ENCODE measurements around the gene KLF13.

The KLF13 gene

DNA sequence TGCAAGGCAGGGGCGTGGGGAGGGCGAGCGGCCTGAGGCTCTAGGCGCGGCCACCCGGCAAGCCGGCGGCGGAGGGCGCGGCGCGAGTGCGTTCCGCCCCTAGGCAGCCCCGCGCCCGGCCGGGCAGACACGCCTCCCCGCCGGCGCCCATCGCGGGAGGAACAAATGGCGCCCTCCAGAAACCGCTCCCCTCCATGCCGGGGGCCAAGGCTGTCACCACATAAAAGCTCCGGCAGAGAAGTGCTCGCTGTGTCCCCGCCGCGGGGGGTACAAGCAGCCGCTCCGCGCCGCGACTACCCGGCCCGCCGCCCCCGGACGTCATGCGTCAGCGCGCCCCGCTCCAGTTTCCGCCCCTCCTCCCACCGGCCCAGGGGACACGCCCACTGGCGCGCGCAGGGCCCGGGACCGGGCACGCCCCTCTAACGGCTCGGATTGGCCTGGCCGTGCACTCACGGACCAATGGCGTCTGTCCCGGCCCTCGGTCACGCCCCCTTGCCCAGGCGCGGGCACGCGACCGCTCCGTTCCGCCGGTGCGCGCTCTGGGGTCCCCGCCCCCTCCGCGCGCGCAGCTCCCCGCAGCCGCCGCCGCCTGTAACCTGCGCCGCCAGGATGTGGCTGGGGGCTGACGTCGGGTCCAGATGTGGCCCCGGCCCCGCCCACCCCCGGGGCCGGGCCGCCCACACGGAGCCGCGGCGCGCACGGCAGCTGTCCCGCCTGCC, at the start of gene KLF13:
Gene KLF13 (plus strand): TSS at position 680 of the 719 bp plus-strand sequence. CDS start 378 bp downstream, outside the sequence.
- DNase-seq: peak; percentile 73

DNA sequence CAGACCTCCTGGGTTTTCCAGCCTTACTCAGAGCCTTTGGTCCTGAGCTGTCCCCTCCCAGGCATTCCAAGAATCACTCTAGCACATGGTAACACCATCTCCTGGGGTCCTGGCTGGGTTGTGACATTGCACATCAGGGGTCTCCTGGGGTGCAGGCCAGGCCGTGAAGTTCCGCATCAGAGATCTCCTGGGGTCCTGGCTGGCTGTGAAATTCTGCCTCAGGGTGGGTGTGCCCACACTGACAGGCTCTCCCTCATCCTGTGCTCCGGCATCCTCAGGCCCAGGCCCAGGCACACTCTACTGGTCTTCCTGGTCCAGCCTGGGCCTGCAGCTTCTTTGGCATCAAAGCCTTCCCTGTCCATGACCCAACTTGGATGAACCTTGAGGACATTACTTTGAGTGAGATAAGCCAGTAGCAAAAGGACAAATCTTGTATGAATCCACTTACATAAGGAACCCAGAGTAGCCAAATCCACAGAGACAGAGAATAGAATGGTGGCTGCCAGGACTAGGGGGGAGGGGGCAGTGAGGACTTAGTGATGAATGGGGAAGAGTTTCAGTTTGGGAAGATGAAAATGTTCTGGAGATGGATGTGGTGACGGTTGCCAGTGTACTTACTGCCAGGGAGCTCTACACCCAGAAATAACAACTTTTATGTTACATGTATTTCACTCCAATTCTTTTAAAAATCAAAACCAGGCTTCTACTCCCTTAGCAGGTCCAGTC, 49.1 kb upstream of the KLF13 start:
- no peak for DNase-seq

DNA sequence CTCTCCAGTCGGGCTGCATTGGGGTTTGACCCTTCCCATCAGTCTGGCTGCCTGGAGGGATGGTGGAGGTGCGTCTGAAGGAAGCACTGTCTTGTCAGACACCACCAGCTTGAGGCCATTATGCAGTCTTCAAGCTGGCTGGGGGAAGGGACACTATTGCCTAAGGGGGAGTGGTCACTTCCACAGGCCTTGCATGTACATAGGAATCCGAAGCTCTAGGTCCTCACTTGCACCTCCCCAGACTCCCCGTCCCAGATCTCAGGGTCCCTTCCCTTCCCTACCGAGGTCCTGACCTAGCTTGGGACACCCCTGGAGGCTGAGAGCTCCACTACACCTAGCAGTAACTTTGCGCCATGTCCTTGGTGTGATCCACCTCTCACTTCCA, 48.6 kb upstream of the KLF13 start:
- DNase-seq: no peak

DNA sequence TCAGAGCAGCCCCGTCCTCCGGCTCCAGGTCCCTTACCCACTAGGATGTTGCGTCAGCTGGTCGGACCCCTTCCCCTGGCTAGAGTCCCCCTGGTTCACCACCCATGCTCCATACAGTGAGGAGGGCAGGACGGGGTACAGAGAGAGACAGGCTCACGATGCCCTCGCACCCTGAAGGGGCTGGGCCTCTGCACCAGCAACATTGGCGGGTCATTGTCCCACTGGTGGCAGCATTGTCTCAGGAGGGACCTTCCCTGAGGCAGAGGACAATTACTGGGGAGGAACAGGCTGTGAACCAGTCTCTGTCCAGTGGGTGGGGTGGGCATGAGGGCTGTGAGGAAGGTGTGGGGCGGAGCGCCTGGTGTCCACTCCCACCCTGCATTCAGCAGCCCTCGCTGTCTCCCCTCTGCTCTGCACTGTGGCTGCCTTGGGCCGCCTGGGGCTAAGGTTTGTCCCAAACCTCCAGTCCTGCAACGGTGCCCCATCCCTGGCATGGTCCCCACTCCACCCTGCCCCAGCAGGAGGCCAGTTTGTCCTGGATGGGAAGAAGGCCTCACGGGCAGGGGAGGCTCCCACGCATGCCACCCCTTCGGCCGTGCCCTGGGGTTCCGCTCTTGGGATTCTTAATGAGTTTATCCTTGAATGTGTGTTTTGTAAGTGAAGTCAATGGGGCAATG, 48.0 kb upstream of the KLF13 start:
- DNase-seq: no peak

DNA sequence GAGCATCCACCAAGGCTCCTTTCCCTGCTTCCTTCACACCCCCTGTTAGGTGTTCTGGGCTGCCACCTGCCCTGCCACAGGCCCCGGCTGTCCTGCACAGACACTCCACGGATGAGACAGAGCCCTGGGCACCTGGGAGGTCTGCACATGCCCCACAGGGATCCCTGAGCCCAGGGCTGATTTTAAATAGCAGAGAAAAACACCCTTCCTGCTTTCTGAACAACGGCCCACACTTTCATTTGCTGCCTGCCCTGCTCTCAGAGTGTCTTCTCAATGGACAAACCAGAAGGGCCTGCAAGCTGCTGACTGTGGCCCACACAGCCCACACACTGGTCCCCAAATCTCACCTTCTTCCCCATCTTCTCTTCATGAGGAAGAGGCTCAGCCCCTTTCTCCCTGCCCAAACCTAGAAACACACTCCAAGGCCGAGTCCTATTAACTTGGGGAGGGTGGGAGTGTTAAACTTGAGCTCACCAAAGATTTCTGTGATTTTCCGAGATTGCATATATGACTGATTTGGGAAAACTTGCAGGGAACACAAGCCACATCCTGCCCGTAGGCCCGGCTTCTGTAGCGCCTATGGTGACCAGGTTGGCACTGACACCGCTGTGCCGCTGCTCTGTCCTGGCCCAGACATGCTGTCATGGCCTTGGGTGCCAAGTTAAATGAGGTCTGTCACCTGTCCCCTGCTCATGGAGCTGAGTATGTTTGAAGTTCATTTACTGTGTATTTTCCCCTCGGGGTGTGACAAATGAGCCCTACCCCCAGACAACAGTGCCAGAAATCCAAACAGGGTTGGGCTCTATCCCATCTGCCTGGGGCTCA, 47.2 kb upstream of the KLF13 start:
- DNase-seq: no peak

DNA sequence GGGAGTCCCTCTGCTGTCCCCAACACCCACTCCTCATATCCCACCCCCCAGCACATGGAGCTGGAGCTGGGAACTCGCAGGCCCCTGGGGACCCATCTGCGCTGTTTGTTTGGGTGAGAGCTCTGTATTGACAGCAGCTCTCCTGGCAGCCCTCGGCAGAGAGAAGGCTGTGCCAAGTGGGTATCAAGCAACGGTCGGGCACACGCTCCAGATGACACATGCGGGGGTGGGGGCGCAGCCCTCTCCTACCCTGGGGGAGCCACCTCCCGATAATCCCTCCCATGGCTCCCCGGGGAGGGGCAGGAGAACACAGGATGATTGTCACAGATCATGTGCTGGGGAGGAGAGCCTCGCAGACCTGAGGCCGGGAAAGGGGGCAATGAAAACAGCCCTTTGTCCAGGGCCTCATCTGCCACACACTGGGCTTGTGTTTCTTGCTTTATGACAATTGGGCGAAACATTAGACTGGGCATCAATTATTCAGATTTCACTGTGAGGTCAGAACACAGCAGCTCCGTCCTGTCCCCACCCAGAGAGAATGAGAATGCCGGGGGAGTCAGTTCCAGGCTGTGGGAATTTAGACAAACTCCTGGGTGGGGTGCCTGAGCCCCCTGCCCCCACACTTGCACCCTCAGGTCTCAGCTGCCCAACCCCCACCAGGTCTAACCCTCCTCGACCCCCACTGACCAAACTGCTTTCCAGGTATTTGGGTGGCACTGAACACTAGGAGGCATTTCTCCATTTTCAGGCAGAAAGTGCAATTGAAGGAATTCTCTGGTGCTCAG, 46.4 kb upstream of the KLF13 start:
- no peak for DNase-seq

DNA sequence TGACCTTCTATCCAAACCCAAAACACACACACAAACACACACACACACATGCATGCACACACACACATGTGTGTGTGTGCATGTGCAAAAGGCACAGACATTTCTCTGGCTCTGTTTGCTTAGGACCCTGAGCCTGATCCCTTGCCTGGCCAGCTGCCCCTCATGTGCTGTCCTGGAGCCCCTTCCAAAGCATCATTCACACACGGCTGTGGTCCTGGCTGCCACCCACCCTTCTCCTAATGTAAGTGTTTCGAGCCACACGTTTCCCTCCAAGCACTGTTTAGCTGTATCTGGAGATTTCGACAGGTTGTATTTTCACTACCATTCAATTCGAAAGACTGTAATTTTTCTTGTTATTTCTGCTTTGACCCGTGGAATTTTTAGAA, 45.8 kb upstream of the KLF13 start:
- no peak for DNase-seq

DNA sequence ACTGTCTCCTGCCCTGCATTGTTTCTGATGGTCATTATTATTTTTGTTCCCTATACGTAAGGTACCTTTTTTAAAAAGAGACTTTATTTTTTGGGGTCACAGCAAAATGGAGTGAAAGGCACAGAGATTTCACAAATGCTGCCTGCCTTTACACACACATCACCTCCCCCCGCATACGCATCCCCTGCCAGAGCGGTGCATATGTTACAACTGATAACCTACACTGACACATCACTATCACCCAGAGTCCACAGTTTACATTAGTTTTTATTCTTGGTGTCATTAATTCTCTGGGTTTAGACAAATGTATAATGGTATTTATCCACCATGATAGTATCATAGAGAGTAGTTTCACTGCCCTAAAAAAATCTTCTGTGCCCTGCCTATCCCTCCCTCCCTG, 43.6 kb upstream of the KLF13 start:
- no peak for DNase-seq

DNA sequence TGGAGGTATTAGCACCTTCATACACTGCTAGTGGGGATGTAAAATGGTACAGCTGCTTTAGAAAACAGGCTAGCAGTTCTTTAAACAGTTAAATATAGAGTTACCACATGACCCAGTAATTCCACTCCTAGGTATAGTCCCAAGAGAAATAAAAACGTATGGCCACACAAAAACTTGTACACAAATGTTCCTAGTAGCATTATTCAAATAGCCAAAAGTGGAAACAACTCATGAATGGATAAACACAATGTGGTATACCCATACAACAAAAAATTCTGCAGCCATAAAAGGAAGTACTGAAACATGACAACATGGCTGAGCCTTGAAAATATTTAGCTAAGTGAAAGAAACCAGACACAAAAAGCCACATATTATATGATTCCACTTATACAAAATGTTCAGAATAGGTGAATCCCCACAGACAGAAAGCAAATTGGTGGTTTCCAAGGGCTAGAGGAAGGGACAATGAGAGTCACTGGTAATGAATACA, 40.8 kb upstream of the KLF13 start:
- no peak for DNase-seq

DNA sequence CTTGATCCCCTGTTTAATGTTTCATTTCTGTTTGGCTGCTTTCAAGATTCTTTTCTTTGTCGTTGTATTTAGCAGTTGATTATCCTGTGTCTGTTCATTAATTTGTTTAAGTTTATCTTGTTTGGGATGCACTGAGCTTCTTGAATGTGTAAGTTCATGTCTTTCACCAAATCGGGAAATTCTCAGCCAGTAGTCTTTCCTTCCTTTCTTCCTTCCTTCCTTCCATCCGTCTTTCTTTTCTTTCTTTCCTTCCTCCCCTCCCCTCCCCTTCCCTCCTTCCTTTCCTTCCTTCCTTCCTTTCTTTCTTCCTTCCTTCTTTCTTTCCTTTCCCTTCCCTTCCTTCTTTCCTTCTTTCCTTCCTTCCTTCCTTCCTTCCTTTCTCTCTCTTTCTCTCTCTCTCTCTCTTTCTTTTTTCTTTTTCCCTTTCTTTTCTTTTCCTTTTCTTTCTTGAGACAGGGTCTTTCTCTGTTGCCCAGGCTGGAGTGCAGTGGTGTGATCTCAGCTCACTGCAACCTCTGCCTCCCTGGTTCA, 35.5 kb upstream of the KLF13 start:
- no peak for DNase-seq

DNA sequence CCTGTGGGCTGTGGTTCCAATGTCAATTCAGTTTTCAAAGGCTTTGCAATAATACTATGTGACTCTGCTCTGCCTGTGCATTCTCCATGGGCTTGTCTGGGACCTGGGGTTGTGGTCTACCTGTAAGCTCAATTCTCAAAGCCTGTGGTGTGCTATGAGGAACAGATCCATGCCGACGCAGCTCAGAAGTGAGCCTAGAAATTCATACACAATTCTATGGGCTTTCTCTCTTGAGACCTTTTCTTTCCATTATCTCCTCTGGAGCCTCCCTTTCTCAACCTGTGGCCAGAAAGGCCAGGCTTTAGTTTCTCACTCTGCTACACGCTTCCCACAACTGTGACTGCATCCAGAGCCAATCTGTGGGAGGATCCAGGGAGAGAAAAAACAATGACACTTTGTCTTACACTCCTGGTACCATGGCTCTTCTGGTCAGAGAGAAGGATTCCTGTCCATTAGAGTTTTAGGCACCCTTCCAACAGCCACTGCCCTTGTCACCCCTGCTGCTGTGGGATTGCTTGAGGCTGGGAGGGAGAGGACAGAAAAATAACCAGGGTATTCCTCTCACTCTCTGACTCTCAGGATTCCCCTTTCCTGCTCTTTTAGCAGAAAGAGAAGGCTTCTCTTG, 34.1 kb upstream of the KLF13 start:
- DNase-seq: no peak

DNA sequence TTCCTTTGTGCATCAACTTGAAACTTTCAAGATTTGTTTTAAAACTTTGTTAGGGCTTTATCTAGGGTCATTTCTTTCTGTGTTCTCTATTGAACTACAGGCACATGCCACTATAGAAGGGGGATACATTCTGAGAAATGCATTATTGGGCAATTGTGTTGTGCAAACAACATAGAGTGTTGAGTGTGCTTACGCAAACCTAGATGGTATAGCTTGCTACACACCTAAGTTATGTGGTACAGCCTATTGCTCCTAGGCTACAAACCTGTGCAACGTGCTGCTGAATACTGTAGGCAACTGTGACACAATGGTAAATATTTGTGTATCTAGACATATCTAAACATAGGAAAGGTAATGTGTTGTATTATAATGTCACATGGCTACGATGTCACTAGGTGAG, 33.0 kb upstream of the KLF13 start:
- no peak for DNase-seq

DNA sequence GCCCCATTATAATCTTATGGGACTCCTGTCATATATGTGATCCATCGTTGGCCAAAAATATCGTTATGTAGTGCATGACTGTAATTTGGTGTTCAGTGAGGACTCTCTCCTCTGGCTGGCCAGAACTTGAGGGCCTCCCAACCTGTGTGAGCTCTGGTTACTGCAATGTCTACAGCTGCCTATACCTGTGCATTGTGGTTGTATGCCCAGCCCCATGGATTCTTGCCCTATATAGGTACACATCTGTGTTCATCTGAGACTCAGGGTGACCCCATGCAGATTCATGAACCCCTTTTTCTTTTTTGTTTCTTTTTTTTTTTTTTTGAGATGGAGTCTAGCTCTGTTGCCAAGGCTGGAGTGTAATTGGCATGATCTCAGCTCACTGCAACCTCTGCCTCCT, 32.6 kb upstream of the KLF13 start:
- no peak for DNase-seq

DNA sequence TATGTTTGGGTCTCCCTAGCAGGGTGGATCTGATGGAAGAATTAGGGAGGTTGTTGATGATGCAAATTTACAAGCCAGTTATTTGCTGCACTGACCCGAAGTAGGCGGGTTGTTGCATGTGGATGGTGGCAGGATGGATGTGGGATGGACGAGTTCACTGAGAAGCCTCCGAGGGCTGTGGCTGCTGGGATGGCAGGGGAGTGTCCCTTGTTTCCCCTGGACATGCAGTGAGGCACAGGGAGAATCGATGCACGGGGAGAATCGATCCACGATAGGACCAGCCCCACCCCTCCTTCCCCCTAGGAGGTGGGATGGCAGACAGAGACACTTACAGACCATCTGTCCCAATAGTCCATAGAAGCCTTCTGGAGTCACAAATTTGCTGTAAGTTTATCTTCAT, 31.0 kb upstream of the KLF13 start:
- DNase-seq: no peak

DNA sequence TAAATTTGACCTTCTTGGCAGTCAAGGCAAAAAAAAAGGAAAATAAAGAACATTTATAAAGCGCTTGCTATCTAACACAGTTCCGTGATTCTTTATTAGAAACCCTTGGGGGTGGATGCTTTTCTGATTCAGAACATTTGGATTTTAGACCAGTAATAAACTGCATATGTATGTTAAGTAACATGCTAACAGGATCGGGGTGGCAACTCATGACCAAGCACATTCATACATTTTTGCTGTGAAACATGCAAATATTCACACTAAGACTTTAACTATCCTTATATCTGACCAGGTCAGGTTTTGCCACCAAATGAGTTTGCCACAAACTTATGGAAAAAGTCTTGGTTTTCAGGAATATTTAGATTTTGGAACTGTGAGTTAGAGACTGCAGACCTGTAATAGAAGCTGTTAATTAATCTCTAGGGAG, 30.4 kb upstream of the KLF13 start:
- DNase-seq: no peak

DNA sequence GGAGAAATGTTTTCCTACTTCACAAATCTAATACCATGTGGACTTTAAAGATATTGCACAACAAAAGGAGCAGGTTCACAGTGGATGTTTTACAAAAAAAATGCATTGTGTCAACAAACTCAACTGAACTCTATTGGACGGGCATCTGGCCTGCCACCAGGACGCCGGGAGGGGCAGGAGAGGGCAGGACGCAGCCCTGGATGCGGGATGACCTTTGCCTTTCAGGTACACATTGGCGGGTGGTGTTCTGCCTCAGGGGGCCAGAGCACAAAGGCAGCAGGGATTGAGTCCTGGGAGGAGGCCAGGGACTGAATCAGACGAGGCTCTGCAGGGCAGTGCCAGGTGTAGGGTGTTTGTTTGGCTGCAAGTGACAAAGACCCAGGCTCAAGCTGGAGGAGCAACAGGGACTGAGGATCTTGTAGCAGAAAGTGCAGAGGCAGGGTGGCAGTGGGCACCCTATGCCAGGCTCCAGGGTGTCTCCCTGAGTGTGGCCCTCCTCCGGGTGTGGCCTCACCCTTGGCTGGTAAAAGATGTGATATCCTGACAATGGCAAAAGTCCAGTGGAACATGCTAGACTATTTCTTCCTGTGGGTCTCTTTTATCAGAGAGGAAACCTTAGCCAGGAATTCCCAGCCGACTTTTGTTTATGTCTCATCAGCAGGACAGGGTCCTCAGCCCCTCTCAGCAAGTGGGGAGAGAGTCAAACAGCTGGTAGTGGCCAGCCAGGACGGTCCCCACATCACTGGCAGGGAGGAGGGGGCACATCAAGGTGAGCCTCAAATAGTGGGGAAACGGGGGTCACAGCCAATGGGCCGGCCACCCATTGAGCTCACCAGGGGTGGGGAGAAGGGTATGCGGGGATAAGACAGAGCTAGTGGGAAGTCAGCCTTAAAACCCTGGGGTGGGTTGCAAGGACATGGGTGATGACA, 29.7 kb upstream of the KLF13 start:
- DNase-seq: peak; percentile 38

DNA sequence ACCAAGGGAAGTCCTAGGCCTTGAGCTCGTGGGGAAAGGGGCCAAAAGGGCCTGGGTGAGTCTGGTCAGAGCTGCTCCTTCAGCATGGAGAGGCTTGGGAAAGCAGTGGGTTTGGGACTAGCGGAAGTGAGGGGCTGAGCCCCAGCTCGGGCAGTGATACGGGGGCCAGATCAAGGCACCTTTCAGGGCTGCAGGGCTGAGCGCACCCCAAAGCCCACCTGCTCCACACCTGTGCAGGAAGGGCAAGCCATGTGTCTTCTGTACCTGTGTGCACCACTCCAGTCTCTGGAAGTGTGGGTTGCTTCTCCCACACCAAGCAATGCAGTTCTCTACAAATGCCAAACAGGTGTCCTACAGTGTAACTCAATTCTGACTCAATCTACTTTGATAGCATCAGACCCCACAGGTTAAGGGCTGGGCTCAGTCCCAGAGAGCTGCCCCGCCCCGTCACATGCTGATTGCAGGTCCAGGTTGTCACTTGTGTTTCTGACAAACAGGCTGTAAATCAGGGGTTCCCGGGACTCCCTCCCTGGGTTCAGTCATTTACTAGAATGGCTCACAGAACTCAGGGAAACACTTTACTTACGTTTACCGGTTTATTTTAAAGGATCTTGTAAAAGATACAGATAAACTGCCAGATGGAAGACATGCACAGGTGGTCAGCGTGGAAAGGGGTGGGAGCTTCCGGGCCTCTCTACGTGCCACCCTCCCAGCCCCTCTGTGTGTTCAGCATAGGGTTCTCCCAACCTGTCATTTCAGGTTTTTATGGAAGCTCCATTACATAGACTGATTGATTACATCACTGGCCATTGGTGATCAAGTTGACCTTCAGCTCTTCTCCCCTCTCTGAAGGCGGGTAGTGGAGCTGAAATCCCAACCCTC, 28.8 kb upstream of the KLF13 start:
- no peak for DNase-seq

DNA sequence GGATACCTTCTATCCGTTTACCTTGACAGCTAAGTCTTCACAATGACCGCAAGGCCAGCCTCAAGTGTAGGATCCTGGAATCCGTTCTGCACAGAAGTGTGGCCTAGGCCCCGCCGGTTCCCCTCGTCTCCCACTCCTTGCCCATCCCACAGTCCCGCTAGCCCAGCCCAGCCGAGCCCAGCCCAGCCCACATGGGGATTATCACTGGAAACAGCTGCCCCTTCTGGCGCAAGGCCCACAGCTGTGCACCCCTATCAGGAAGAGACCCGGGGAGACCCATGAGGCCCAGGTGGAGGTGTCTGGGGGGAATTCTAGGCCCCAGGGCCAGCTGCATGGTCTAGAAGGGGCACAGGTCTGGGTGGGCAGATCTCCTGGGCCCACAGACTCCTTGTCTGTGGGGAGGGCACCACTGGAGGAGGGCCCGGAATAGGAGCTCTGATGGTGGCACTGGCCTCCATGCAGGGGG, 27.9 kb upstream of the KLF13 start:
- DNase-seq: no peak

DNA sequence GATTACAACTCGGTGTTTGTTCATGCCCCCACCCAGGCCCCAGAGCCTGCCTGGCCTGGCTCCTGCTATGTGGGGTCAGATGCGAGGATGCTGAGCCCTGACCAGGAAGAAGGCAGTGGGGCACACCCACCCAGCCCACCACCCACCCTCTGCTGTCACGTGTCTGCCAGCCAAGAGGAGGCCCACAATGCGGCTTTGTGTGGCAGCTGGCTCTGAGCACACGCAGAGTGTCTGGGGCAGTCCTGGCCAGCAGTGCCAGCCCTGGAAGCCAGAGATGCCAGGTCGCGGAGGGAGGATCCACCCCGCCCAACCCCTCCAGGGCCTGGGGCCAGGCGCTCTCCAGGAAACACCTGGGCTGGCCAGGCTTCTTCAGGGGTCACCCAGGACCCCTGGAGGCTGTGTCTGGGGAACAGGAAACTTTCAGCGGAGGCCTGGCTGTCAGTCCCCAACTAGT, 26.4 kb upstream of the KLF13 start:
- DNase-seq: no peak
